ENCODE data around the gene INHBB. TPM values are rescaled to one million over a fixed set of nuclear protein-coding genes. Genes with fewer than 3 reads are reported as not detected.

INHBB gene
- total RNA-seq, 1 donor from 2014 or later = not detected

DNA sequence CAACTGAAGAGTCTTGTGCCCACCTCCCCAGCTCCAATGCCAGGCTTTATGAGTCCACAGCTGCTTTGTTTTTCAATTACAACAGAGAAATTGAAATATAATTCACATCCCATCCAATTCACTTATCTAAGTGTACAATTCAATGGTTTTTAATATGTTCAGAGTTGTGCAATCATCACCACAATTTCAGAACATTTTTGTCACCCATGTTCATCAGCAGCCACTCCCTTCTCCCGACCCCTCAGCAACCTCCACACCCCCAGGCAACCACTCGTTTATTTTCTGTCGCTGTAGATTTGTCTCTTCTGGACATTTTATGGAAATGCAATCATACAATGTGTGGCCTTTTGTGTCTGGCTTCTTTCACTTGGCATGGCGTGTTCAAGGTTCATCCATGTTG, 23.3 kb downstream of the INHBB start:
- H3K27me3 Mint-ChIP-seq = peaks cover 43% of the 10 kb centered on the region
- H3K4me3 Mint-ChIP-seq (ENCODE audit: low read depth) = no peak overlapping the region
- TF ChIP-seq, protein P1, sequence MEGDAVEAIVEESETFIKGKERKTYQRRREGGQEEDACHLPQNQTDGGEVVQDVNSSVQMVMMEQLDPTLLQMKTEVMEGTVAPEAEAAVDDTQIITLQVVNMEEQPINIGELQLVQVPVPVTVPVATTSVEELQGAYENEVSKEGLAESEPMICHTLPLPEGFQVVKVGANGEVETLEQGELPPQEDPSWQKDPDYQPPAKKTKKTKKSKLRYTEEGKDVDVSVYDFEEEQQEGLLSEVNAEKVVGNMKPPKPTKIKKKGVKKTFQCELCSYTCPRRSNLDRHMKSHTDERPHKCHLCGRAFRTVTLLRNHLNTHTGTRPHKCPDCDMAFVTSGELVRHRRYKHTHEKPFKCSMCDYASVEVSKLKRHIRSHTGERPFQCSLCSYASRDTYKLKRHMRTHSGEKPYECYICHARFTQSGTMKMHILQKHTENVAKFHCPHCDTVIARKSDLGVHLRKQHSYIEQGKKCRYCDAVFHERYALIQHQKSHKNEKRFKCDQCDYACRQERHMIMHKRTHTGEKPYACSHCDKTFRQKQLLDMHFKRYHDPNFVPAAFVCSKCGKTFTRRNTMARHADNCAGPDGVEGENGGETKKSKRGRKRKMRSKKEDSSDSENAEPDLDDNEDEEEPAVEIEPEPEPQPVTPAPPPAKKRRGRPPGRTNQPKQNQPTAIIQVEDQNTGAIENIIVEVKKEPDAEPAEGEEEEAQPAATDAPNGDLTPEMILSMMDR (IDR thresholded peaks at IDR 0.05; ENCODE audit: unreplicated experiment) = no peak
- peaks cover 4% of the 10 kb centered on the region for H3K4me1 Mint-ChIP-seq (ENCODE audit: low read depth)
- H3K36me3 Mint-ChIP-seq (ENCODE audit: insufficient read depth) = no peaks in the 10 kb centered on the region
- no peak overlapping the region for H3K27ac Mint-ChIP-seq
- H3K9me3 Mint-ChIP-seq (ENCODE audit: low read depth) = no peaks in the 10 kb centered on the region
- DNase-seq (ENCODE audit: low spot score, unreplicated experiment) = no peak

DNA sequence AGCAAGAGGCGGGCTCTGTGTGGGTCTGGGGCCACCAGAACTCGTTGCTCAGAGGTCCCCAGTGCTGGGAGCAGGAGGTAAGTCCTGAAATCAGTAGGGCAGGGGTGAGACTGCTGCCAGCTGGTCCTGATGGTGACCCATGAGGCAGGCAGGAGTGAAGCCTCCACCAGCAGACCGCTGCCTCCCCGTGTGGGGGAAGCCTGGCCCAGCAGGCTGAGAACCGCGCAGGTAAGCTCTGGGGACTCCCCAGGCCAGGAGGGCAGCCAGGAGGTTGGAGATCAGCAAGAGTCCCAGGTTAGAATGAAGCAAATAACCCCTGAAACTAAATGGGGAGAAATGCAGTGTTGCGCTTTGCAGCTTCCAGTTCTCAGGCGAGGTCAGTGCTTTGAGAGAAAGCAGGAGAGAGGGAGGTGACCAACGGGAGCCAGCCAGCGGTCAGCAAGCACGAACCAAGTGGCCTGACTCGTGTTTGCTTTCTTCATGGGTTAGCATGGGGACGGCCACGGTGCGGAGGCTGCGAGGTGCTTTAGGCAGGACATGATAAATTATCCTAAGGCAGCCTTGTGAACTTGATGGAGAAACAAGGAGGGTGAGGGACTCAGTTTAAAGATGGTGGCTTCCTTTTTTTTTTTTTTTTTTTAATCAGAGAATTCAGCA, 26.2 kb downstream of the INHBB start:
- no peaks in the 10 kb centered on the region for H3K9me3 Mint-ChIP-seq (ENCODE audit: low read depth)
- H3K27ac Mint-ChIP-seq = no peak overlapping the region
- no peak overlapping the region for H3K4me3 Mint-ChIP-seq (ENCODE audit: low read depth)
- TF ChIP-seq, protein P1 (IDR thresholded peaks at IDR 0.05; ENCODE audit: unreplicated experiment) = no peak
- H3K36me3 Mint-ChIP-seq (ENCODE audit: insufficient read depth) = no peaks in the 10 kb centered on the region
- DNase-seq (ENCODE audit: low spot score, unreplicated experiment) = no peak
- peaks cover 33% of the 10 kb centered on the region for H3K27me3 Mint-ChIP-seq
- peaks cover 4% of the 10 kb centered on the region for H3K4me1 Mint-ChIP-seq (ENCODE audit: low read depth)

DNA sequence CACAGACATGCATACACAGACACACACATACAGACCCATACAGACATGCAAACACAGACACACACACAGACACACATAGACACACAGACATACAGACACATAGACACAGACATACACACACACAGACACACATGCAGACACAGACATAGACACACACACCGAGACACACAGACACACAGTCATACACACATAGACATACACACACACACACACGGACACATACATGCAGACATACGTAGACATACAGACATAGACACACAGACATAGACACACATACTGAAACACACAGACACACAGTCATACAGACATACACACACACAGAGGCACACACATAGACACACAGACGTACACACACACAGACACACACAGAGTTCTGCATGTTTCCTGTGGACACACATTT, 26.9 kb downstream of the INHBB start:
- DNase-seq (ENCODE audit: low spot score, unreplicated experiment) = no peak
- peaks cover 4% of the 10 kb centered on the region for H3K4me1 Mint-ChIP-seq (ENCODE audit: low read depth)
- no peaks in the 10 kb centered on the region for H3K9me3 Mint-ChIP-seq (ENCODE audit: low read depth)
- TF ChIP-seq, protein P1 (IDR thresholded peaks at IDR 0.05; ENCODE audit: unreplicated experiment) = no peak
- no peak overlapping the region for H3K4me3 Mint-ChIP-seq (ENCODE audit: low read depth)
- no peak overlapping the region for H3K27ac Mint-ChIP-seq
- H3K27me3 Mint-ChIP-seq = peaks cover 38% of the 10 kb centered on the region
- H3K36me3 Mint-ChIP-seq (ENCODE audit: insufficient read depth) = no peaks in the 10 kb centered on the region

DNA sequence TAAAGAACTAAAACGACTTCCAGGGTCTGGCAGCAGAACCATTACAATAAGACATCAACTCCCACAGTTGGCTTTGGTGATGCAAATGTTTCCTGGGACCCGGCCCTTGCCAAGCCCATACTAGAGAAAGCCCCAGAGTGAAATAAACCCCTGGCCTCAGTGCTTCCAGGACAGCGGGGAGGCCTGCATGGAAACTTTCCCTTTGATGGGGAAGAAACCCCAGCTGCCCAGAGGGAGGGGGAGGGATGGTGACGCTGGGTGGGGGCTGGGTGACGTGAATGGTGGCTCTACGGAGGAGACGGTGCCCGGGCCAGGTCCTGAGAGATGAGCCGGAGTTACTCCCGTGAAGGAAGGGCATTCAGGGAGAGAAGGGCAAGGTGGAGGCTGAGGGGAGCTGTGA, 27.5 kb downstream of the INHBB start:
- H3K4me1 Mint-ChIP-seq (ENCODE audit: low read depth) = peaks cover 4% of the 10 kb centered on the region
- TF ChIP-seq, protein P1 (IDR thresholded peaks at IDR 0.05; ENCODE audit: unreplicated experiment) = no peak
- peaks cover 43% of the 10 kb centered on the region for H3K27me3 Mint-ChIP-seq
- H3K9me3 Mint-ChIP-seq (ENCODE audit: low read depth) = no peaks in the 10 kb centered on the region
- no peak for DNase-seq (ENCODE audit: low spot score, unreplicated experiment)
- H3K36me3 Mint-ChIP-seq (ENCODE audit: insufficient read depth) = no peaks in the 10 kb centered on the region
- no peak overlapping the region for H3K4me3 Mint-ChIP-seq (ENCODE audit: low read depth)
- H3K27ac Mint-ChIP-seq = no peak overlapping the region

DNA sequence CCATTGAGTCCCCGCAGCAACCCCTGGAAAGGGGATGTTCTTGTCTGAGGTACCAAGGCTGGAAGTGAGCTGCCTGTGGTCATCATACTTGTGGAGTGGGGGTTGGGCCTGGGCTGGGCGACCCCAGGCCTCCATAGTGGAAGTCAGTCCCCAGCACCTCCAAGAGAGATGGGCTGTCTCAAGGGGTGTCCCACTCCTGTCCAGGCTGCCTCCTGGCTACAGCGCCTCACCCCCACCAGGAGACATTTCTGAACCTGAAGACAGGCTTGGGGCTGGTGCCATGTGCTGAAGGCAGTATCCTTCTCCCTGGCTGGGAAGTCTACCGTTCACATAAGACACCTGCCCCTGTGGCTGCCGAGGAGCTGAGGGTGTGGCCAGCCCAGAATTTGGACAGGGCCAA, 28.9 kb downstream of the INHBB start:
- TF ChIP-seq, protein P1 (IDR thresholded peaks at IDR 0.05; ENCODE audit: unreplicated experiment) = no peak
- H3K4me3 Mint-ChIP-seq (ENCODE audit: low read depth) = no peak overlapping the region
- H3K27me3 Mint-ChIP-seq = peaks cover 40% of the 10 kb centered on the region
- no peaks in the 10 kb centered on the region for H3K9me3 Mint-ChIP-seq (ENCODE audit: low read depth)
- no peak for DNase-seq (ENCODE audit: low spot score, unreplicated experiment)
- H3K36me3 Mint-ChIP-seq (ENCODE audit: insufficient read depth) = no peaks in the 10 kb centered on the region
- peaks cover 4% of the 10 kb centered on the region for H3K4me1 Mint-ChIP-seq (ENCODE audit: low read depth)
- H3K27ac Mint-ChIP-seq = no peak overlapping the region
